HCT116 (cell line): ENCODE measurements around the gene SF3A2.

Source experiments
- EGR1 ChIP-seq: IDR thresholded peaks from 2 replicates; pipeline ENCODE4 v1.6.1; 2012; ENCODE audit warnings: low read depth
- EZH2 ChIP-seq: fragments of 200-600 bp; sonication (generic); IDR thresholded peaks from 2 replicates; pipeline ENCODE4 v1.6.1; 2017; ENCODE audit warnings: antibody characterized with exemption, mixed run types
- FOSL1 ChIP-seq: IDR thresholded peaks from 2 replicates; pipeline ENCODE4 v1.6.1; 2012; ENCODE audit warnings: low read depth
- JUND ChIP-seq: IDR thresholded peaks from 2 replicates; pipeline ENCODE4 v1.6.1; 2012
- POLR2A ChIP-seq: IDR thresholded peaks from 2 replicates; pipeline ENCODE4 v1.7.0; 2011; ENCODE audit warnings: borderline replicate concordance; ENCODE audit not compliant: insufficient read depth, insufficient read length; ENCODE audit errors: extremely low read depth
- POLR2AphosphoS5 ChIP-seq: IDR thresholded peaks from 2 replicates; pipeline ENCODE4 v1.6.1; 2011; ENCODE audit warnings: mild to moderate bottlenecking, low read depth, low read length, moderate library complexity
- RAD21 ChIP-seq: IDR thresholded peaks from 2 replicates; pipeline ENCODE4 v1.6.1; 2012; ENCODE audit warnings: low read depth, mild to moderate bottlenecking
- YY1 ChIP-seq: IDR thresholded peaks from 2 replicates; pipeline ENCODE4 v1.6.1; 2011; ENCODE audit warnings: low read length, low read depth, moderate library complexity, mild to moderate bottlenecking; ENCODE audit not compliant: insufficient replicate concordance; ENCODE audit errors: extremely low read depth
- TF ChIP-seq, protein P1 (sequence below), 3 experiments: fragments of 200-600 bp in 1 of 3; sonication (generic) in 1 of 3; IDR thresholded peaks in 2 of 3; conservative IDR thresholded peaks in 1 of 3; 2 replicates each; pipeline ENCODE4 v1.5.1; 2012 to 2017; ENCODE audit warnings: low read depth in 2 of 3, low read length in 2 of 3, antibody characterized with exemption in 1 of 3, borderline replicate concordance in 1 of 3, control low read depth in 1 of 3, mild to moderate bottlenecking in 1 of 3, mixed read lengths in 1 of 3, mixed run types in 1 of 3, moderate library complexity in 1 of 3; ENCODE audit not compliant: insufficient read depth in 1 of 3
- TF ChIP-seq, protein P2 (sequence below): IDR thresholded peaks from 2 replicates; pipeline ENCODE4 v1.6.1; 2012
- TF ChIP-seq, protein P3 (sequence below): IDR thresholded peaks from 2 replicates; pipeline ENCODE4 v1.6.1; 2011; ENCODE audit warnings: mild to moderate bottlenecking, low read length, moderate library complexity; ENCODE audit not compliant: insufficient replicate concordance; ENCODE audit errors: extremely low read depth
- TF ChIP-seq, protein P4 (sequence below): IDR thresholded peaks from 2 replicates; pipeline ENCODE4 v1.6.1; 2012

DNA sequence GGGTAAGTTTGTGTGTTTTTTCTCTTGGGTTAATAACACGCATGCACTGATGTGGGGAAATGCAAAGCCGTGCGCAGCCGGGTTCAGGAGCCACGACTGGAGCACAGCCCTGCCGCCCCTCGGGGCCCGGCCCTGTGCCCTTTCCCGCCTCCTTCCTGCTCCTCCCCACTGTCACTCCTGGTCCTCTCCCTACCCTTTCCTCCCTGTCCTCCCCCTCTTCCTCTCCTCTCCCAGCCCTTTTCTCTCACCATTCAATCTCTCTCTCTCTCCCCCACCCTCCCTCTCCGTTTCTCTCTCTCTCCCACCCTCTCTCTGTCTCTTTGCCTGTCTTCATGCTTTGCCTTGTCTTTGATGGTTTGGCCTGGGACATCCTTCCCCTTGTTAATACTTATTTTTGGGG lies 27.6 kb upstream of the SF3A2 start:
- TF ChIP-seq, protein P1, sequence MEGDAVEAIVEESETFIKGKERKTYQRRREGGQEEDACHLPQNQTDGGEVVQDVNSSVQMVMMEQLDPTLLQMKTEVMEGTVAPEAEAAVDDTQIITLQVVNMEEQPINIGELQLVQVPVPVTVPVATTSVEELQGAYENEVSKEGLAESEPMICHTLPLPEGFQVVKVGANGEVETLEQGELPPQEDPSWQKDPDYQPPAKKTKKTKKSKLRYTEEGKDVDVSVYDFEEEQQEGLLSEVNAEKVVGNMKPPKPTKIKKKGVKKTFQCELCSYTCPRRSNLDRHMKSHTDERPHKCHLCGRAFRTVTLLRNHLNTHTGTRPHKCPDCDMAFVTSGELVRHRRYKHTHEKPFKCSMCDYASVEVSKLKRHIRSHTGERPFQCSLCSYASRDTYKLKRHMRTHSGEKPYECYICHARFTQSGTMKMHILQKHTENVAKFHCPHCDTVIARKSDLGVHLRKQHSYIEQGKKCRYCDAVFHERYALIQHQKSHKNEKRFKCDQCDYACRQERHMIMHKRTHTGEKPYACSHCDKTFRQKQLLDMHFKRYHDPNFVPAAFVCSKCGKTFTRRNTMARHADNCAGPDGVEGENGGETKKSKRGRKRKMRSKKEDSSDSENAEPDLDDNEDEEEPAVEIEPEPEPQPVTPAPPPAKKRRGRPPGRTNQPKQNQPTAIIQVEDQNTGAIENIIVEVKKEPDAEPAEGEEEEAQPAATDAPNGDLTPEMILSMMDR (IDR thresholded peaks at IDR 0.05 in 2 of 3, conservative IDR thresholded peaks at IDR 0.05 in 1 of 3; ENCODE audit: borderline replicate concordance in 1 of 3, insufficient read depth in 1 of 3, low read depth in 2 of 3, low read length in 2 of 3), result no peak
- TF ChIP-seq JUND (no peak), POLR2AphosphoS5 (no peak), POLR2A (no peak), EGR1 (no peak), FOSL1 (no peak), RAD21 (no peak), EZH2 (no peak), YY1 (no peak)
- TF ChIP-seq, protein P2, sequence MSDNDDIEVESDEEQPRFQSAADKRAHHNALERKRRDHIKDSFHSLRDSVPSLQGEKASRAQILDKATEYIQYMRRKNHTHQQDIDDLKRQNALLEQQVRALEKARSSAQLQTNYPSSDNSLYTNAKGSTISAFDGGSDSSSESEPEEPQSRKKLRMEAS, result no peak
- TF ChIP-seq, protein P3, sequence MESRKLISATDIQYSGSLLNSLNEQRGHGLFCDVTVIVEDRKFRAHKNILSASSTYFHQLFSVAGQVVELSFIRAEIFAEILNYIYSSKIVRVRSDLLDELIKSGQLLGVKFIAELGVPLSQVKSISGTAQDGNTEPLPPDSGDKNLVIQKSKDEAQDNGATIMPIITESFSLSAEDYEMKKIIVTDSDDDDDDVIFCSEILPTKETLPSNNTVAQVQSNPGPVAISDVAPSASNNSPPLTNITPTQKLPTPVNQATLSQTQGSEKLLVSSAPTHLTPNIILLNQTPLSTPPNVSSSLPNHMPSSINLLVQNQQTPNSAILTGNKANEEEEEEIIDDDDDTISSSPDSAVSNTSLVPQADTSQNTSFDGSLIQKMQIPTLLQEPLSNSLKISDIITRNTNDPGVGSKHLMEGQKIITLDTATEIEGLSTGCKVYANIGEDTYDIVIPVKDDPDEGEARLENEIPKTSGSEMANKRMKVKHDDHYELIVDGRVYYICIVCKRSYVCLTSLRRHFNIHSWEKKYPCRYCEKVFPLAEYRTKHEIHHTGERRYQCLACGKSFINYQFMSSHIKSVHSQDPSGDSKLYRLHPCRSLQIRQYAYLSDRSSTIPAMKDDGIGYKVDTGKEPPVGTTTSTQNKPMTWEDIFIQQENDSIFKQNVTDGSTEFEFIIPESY, result no peak
- TF ChIP-seq, protein P4, sequence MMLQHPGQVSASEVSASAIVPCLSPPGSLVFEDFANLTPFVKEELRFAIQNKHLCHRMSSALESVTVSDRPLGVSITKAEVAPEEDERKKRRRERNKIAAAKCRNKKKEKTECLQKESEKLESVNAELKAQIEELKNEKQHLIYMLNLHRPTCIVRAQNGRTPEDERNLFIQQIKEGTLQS, result no peak
